Fibroblast of villous mesenchyme (primary cell): ENCODE results near the gene MEF2C. TPM values are rescaled to one million over a fixed set of nuclear protein-coding genes. Genes with fewer than 3 reads are reported as not detected.
"Not testable (repeated sequence)": the region's sequence is repeated elsewhere in the genome, so short reads cannot be mapped to it uniquely, and the experiment has no call there.

Experiments used
- DNase-seq: peaks from one replicate; pipeline ENCODE4 v3.0.0-alpha.2; 2010; ENCODE audit warnings: low read depth
- H3K4me3 ChIP-seq: 2 replicates; pipeline ENCODE4 v1.5.1; 2011; ENCODE audit warnings: low read depth, mild to moderate bottlenecking, low read length
- CTCF ChIP-seq: IDR thresholded peaks from 2 replicates; pipeline ENCODE4 v1.5.1; 2012; ENCODE audit warnings: low read depth, mild to moderate bottlenecking, low read length; ENCODE audit not compliant: insufficient read depth
- total RNA-seq: library from RNA; depleted of rRNA; stranded (reverse); fragments of >200 nt; gene quantifications from 2 replicates; pipeline ENCODE4 v1.2.3, GENCODE V29; 2012

Gene MEF2C
- total RNA-seq, 1 donor = 16.0 TPM

- TF ChIP-seq CTCF = no peak
- no peak for DNase-seq
- no peak overlapping the region for H3K4me3 ChIP-seq
Measured at GRCh38 chr5:88867638-88868037, 15.3 kb downstream of the MEF2C start.

- DNase-seq = no peak
- no peak for TF ChIP-seq CTCF
Measured at GRCh38 chr5:88863523-88863922, 19.5 kb downstream of the MEF2C start.

GRCh38 chr5:88862547-88863175 lies 20.3 kb downstream of the MEF2C start:
- H3K4me3 ChIP-seq = no peak overlapping the region
- no peak for TF ChIP-seq CTCF
- no peak for DNase-seq

More at GRCh38 chr5:88863523-88863922, 19.5 kb downstream of the MEF2C start:
- no peak overlapping the region for H3K4me3 ChIP-seq

- H3K4me3 ChIP-seq = no peak overlapping the region
- TF ChIP-seq CTCF = no peak
- DNase-seq = no peak
Measured at GRCh38 chr5:88861231-88861630, 21.8 kb downstream of the MEF2C start.

- TF ChIP-seq CTCF = no peak
- no peak for DNase-seq
- no peak overlapping the region for H3K4me3 ChIP-seq
Measured at GRCh38 chr5:88860501-88860900, 22.5 kb downstream of the MEF2C start.

GRCh38 chr5:88858392-88858791 lies 24.6 kb downstream of the MEF2C start:
- TF ChIP-seq CTCF = no peak
- no peak overlapping the region for H3K4me3 ChIP-seq
- no peak for DNase-seq

GRCh38 chr5:88856381-88856780 lies 26.6 kb downstream of the MEF2C start:
- not testable (repeated sequence) for DNase-seq, H3K4me3 ChIP-seq

- no peak for TF ChIP-seq CTCF
- DNase-seq = no peak
Measured at GRCh38 chr5:88854769-88855168, 28.2 kb downstream of the MEF2C start.

More at GRCh38 chr5:88854769-88855168, 28.2 kb downstream of the MEF2C start:
- H3K4me3 ChIP-seq = no peak overlapping the region
